ENCODE results near the gene PLCB4.

PLCB4 gene

GRCh38 chr20:9230406-9230805 is 161.5 kb downstream of the PLCB4 start:
- DNase-seq: no peak

- DNase-seq: no peak
These were observed 164.9 kb downstream of the PLCB4 start for GRCh38 chr20:9233804-9234203.

GRCh38 chr20:9235518-9235917 is 166.6 kb downstream of the PLCB4 start:
- DNase-seq: no peak

DNA sequence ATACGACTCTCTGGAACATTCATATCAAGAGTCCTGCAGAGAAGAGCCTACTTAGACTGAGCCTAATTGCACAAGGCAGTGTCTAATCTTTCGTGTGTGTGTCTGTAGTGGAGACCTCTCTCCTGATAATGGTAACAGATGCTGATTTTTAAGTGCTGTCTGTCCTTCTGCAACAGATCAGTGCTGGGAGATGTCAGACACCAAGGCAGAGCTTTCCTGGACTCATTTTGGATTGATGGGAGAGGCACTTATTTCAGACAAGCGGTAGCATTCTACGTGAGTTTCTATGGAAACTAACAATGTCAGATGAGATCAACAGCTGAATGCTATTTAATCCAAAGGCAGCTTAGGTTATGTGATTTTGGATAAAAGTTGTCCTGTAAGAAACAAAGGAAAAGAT is 167.6 kb downstream of the PLCB4 start:
- no peak for DNase-seq

GRCh38 chr20:9241232-9241692 is 172.4 kb downstream of the PLCB4 start:
- no peak for DNase-seq

GRCh38 chr20:9241721-9242427 is 173.0 kb downstream of the PLCB4 start:
- DNase-seq: no peak

DNA sequence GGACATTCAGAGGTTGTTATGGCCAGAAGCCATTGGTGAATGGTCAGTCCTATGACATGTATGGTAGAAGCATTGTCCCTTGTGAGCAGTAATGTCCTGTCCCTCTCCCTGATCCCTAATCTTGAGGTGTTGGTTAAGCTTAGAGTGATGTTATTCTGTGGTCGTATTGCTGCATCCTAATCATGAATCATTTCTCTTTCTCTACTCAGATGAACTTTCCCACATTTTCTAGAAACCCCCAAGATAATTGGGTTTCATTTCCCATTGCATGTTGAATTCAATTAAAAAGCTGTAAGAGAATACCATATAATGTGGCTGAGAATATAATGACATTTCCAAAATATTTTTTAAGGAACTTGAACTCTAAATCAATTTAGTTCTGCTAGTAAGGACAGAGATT is 175.1 kb downstream of the PLCB4 start:
- no peak for DNase-seq

GRCh38 chr20:9244811-9245210 is 175.9 kb downstream of the PLCB4 start:
- DNase-seq: no peak

DNA sequence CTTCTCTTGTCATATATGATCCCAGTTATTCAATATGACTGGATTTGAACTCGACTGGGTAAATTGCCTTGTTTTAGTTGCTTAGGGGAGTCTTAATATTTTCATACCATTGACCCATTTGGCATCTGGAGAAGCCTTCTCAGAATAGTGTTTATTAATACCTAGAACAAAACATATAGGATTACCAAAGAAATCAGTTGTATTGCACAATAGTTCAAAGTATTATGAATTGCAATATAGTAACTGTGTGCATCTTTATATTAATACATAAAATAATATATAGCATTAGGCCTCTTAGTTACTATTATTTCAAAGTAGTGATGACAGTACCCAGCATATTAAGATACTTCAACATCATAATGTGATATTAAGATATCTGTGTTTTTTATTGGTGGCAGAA is 177.8 kb downstream of the PLCB4 start:
- DNase-seq: no peak

- no peak for DNase-seq
These were observed 181.6 kb downstream of the PLCB4 start for GRCh38 chr20:9250511-9250910.

GRCh38 chr20:9253006-9253539 is 184.2 kb downstream of the PLCB4 start:
- DNase-seq: no peak

- DNase-seq: no peak
These were observed 186.3 kb downstream of the PLCB4 start for GRCh38 chr20:9255171-9255570.

DNA sequence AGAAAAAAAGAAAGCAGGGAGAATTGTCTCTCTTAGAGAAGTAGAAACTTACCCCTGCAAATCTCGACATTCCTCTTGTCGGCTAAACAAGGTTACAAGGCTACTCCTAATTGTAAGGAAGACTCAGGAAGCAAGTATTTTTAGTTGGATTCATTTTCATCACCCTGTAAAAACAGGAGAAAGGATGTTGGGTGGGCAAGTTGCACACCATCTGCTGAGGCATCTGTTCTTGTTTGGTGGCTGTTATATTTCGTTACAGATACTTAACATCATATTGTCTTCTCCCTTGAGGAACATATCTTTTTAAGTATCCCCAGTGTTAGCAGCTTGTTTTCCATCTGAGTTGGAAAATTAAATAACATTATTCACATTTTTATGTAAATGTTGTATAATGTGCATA is 187.5 kb downstream of the PLCB4 start:
- no peak for DNase-seq

DNA sequence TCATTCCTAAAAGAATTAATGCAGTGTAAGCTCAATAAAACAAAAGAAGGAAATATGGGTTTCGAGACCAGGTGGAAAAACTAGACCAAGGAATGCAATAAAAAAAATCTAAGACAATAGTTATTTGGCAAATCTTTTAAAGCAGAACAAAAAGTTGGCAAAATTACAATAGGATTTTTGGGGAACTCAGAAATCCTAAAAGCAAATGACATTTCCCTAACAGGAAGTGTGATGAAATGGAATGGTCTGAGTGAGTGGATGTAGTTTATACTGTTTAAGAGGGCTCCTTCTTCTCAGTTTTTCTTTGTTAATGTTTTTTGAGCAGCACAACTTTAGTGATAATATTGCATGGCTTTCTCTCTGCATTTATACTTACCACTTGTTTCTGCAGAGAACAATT is 190.0 kb downstream of the PLCB4 start:
- DNase-seq: no peak

DNA sequence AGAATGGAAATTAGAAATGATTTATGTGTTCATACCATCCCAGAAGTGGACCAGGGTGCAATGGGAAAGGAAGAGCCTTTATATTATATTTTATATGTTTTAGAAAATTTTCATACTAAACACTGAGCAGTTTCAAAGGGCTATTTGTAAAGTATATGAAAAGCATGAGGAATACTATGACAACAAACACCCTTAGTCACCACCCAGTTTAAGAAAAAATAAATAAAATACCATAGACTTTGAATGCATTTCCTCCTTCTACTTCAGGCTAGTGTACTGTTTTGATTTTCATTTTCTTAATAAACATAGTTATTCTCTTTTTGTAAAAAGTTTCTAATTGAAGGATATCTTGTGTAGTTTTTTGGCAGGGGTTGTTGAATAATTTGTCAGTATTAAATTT is 191.1 kb downstream of the PLCB4 start:
- no peak for DNase-seq

DNA sequence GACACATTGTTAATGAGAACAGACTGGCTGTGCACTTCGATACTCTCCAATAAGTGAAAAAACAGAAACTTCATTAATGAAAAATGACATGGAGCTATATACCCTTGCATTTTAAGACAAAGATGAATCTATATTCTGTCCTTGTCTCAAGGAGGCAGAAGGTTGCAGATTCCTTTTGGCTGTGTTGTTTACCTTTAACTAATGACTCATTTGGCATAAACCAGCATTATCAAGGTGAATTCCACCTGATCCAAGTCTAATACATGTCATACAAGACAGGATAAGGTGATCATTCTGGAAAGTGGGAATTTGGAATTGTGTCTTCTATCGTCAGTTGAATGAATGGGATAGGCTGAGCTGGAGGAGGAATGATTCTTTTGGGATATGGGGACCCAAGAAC is 192.9 kb downstream of the PLCB4 start:
- no peak for DNase-seq

GRCh38 chr20:9262653-9263194 is 193.8 kb downstream of the PLCB4 start:
- DNase-seq: no peak

- no peak for DNase-seq
These were observed 200.5 kb downstream of the PLCB4 start for GRCh38 chr20:9269280-9269971.

DNA sequence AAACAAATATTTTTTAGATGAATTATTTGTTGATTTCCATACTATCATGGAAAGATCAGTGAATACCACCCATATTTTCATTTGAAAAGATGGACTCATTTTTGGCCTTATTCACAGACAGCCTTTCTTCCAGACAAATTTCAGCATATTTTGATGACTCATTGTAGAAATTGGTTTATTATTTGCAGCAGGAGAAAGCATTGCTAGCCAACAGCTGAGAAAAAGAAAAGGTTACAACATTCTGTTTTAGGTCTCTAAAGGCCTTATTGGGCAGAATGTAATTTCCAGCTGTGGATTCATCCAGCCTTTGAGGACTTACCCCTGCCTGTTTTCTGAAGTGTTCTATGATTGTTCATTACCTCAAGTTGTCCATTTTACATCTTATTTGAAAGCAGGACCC is 201.9 kb downstream of the PLCB4 start:
- DNase-seq: no peak

DNA sequence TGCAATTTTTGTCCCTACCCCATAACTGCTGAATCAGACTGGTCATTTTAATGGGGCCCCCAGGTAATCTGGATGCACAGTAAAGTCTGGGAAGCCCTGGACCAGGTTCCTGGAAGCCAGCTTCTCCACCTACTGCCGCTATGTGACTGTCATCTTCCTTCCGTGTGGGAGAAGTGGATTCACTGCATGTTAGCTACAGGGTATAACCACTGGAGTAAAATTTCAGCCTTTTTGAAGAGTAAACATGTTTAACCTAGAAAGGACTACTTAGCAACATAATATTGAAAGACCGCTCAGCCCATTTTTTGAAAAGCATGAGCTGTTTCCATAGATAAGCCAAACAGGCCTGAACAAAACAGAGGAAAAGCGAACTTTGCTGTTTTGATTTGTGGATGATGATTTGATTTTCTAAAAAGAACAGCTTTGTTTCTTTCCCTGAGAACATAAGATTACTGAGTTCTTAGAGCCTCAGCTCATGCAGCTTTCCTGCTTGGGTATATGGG is 208.1 kb downstream of the PLCB4 start:
- DNase-seq: no peak

- DNase-seq: no peak
These were observed 211.1 kb downstream of the PLCB4 start for GRCh38 chr20:9279918-9280401.

DNA sequence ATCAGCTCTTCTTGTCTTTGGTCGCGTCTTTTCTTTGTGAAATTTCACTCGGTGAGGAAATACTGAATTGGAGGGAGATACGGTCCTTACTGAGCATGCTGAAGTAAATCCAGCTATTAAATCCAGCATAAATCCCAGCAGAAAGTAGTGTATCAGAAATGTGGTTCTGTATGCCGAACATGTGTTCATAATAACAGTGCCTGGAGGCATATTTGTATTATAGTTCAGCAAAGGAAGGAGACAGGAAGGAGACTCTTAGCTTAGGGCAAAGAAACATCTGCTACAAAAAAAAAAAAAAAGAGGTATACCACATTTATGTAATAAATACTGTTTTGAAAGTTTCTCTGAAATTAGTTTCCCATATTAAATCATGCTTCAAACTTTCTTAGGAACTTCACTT is 211.8 kb downstream of the PLCB4 start:
- DNase-seq: no peak

DNA sequence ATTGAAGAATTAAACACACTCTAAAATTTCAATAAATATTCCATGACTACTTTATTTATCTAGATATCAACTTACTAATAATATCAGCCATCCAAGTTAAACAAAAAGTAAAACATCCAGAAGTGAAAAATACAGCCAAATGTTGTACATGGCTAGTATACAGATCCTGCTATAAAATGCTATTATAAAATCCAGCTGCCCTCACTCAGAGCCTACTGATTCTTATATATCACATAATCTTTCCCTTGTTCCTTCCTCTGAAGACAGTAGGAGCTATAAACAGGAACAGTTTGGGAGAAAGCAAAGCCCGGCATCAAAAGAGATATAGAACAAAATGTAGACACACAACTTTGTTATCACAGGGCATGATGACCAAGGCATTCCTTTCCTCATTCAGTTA is 212.9 kb downstream of the PLCB4 start:
- DNase-seq: no peak

DNA sequence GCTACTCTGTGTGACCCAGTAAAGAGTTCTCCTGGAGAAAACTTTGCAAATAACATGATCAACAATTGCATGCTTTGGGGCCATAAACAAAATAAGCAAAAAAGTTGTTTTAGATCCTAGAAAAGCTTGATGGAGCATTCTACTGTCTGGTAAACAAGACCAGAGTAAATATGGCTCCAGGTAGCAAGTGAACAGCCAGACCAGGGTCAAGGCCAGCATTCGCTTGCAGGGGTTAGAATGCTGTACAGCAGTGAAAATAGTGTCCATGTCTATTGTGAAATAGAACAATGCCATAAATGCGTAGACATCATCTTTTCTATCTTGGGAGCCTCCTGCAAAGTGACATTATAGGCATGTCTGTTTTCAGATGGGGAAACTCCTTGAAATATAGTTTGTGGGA is 216.7 kb downstream of the PLCB4 start:
- DNase-seq: no peak

All from CD4-positive, alpha-beta T cell treated with Interleukin-17A for 1 hour (primary cell).